ENCODE results near the gene PAQR5.
"Not testable (repeated sequence)": the region's sequence is repeated elsewhere in the genome, so short reads cannot be mapped to it uniquely, and the experiment has no call there.

PAQR5 gene

GRCh38 chr15:69293741-69294615 lies 4.7 kb upstream of the PAQR5 start:
- no peak for DNase-seq (ENCODE audit: low read depth)

GRCh38 chr15:69296606-69297005 lies 2.1 kb upstream of the PAQR5 start:
- no peak for DNase-seq (ENCODE audit: low read depth)

GRCh38 chr15:69297642-69298353 lies 914 bp upstream of the PAQR5 start:
- DNase-seq (ENCODE audit: low read depth) = no peak

GRCh38 chr15:69298354-69298696 lies 387 bp upstream of the PAQR5 start:
- DNase-seq (ENCODE audit: low read depth) = no peak

GRCh38 chr15:69299451-69299886 lies 757 bp downstream of the PAQR5 start:
- DNase-seq (ENCODE audit: low read depth) = no peak

GRCh38 chr15:69299943-69300588 lies 1.4 kb downstream of the PAQR5 start:
- no peak for DNase-seq (ENCODE audit: low read depth)

- DNase-seq (ENCODE audit: low read depth) = not testable (repeated sequence)
These were observed 2.4 kb downstream of the PAQR5 start for GRCh38 chr15:69301101-69301500.

GRCh38 chr15:69302087-69302486 lies 3.4 kb downstream of the PAQR5 start:
- DNase-seq (ENCODE audit: low read depth) = not testable (repeated sequence)

- DNase-seq (ENCODE audit: low read depth) = no peak
These were observed 4.2 kb downstream of the PAQR5 start for GRCh38 chr15:69302929-69303328.

GRCh38 chr15:69303337-69304181 lies 4.8 kb downstream of the PAQR5 start:
- DNase-seq (ENCODE audit: low read depth) = no peak

- peak; percentile 55 for DNase-seq (ENCODE audit: low read depth)
These were observed 5.5 kb downstream of the PAQR5 start for GRCh38 chr15:69304182-69304545.

- DNase-seq (ENCODE audit: low read depth) = peak; percentile 68
These were observed 6.7 kb downstream of the PAQR5 start for GRCh38 chr15:69305204-69305931.

GRCh38 chr15:69305933-69306568 lies 7.3 kb downstream of the PAQR5 start:
- no peak for DNase-seq (ENCODE audit: low read depth)

- DNase-seq (ENCODE audit: low read depth) = no peak
These were observed 9.2 kb downstream of the PAQR5 start for GRCh38 chr15:69307939-69308338.

- no peak for DNase-seq (ENCODE audit: low read depth)
These were observed 10.2 kb downstream of the PAQR5 start for GRCh38 chr15:69308949-69309348.

- DNase-seq (ENCODE audit: low read depth) = no peak
These were observed 12.6 kb downstream of the PAQR5 start for GRCh38 chr15:69311319-69311721.

GRCh38 chr15:69313432-69314000 lies 14.8 kb downstream of the PAQR5 start:
- DNase-seq (ENCODE audit: low read depth) = no peak

- no peak for DNase-seq (ENCODE audit: low read depth)
These were observed 15.4 kb downstream of the PAQR5 start for GRCh38 chr15:69314131-69314530.

- no peak for DNase-seq (ENCODE audit: low read depth)
These were observed 16.0 kb downstream of the PAQR5 start for GRCh38 chr15:69314736-69315135.

GRCh38 chr15:69315402-69316110 lies 16.8 kb downstream of the PAQR5 start:
- DNase-seq (ENCODE audit: low read depth) = no peak
